Caco-2 (cell line): ENCODE results near the gene EDRF1. TPM values are rescaled to one million over a fixed set of nuclear protein-coding genes. Genes with fewer than 3 reads are reported as not detected.

Experiments
- BruUV-seq: library from RNA; stranded (reverse); fragments of 400-500 nt; replicated peaks from 2 replicates; lab custom pipeline; 2021; lab: Mats Ljungman, UMichigan
- CTCF ChIA-PET: fragments of 300-600 bp; sonication (Branson Sonifier 250); formaldehyde crosslinking; loops from one replicate; lab custom pipeline; 2022; ENCODE audit warnings: antibody characterized with exemption; lab: Charles Lee
- POLR2A ChIA-PET: fragments of 300-600 bp; sonication (Branson Sonifier 250); formaldehyde crosslinking; loops from one replicate; lab custom pipeline; 2022; ENCODE audit warnings: antibody characterized with exemption; lab: Charles Lee
- DNase-seq, 2 experiments: peaks; one replicate each; pipeline versions ENCODE4 v3.0.0 to v3.0.0-alpha.2; 2020 to 2022
- H3K27me3 ChIP-seq: replicated peaks from 2 replicates; pipeline ENCODE4 v1.6.0; 2011; ENCODE audit warnings: low read length; ENCODE audit not compliant: control insufficient read depth, insufficient read depth
- H3K36me3 ChIP-seq: 2 replicates; pipeline ENCODE4 v1.5.1; 2011; ENCODE audit warnings: low read length; ENCODE audit not compliant: control insufficient read depth, insufficient read depth
- H3K4me1 ChIP-seq: fragments of 250-450 bp; sonication (Bioruptor Pico); 2 replicates; pipeline ENCODE4 v1.5.1; 2020; ENCODE audit warnings: mild to moderate bottlenecking
- H3K4me3 ChIP-seq: 2 replicates; pipeline ENCODE4 v1.5.1; 2011; ENCODE audit warnings: low read depth, mild to moderate bottlenecking, control low read depth, low read length
- H3K9me3 ChIP-seq: fragments of 250-450 bp; sonication (Bioruptor Pico); 2 replicates; pipeline ENCODE4 v1.5.1; 2020; ENCODE audit warnings: mild to moderate bottlenecking, moderate library complexity
- H3K27ac Mint-ChIP-seq: one replicate; pipeline ENCODE4 v1.8.0; 2022; ENCODE audit warnings: mixed read lengths; ENCODE audit not compliant: unreplicated experiment
- H3K27me3 Mint-ChIP-seq: one replicate; pipeline ENCODE4 v1.8.0; 2022; ENCODE audit warnings: mixed read lengths; ENCODE audit not compliant: insufficient read depth, unreplicated experiment
- H3K36me3 Mint-ChIP-seq: one replicate; pipeline ENCODE4 v1.8.0; 2022; ENCODE audit warnings: mild to moderate bottlenecking, mixed read lengths; ENCODE audit not compliant: insufficient read depth, unreplicated experiment
- H3K4me1 Mint-ChIP-seq: one replicate; pipeline ENCODE4 v1.8.0; 2022; ENCODE audit warnings: low read depth, mixed read lengths; ENCODE audit not compliant: unreplicated experiment
- H3K4me3 Mint-ChIP-seq: one replicate; pipeline ENCODE4 v1.8.0; 2022; ENCODE audit warnings: mild to moderate bottlenecking, moderate library complexity, mixed read lengths; ENCODE audit not compliant: unreplicated experiment
- H3K9me3 Mint-ChIP-seq: one replicate; pipeline ENCODE4 v1.8.0; 2022; ENCODE audit warnings: mixed read lengths; ENCODE audit not compliant: unreplicated experiment
- CTCF ChIP-seq, 2 experiments: fragments of 200-600 bp in 1 of 2; IDR thresholded peaks; 1 replicate in 1 of 2; 2 replicates in 1 of 2; pipeline versions ENCODE4 v1.5.1 to v1.8.0; 2011 to 2022; ENCODE audit warnings: antibody characterized with exemption in 1 of 2, control low read depth in 1 of 2, inconsistent platforms in 1 of 2, low read depth in 1 of 2, low read length in 1 of 2, mild to moderate bottlenecking in 1 of 2, moderate library complexity in 1 of 2; ENCODE audit not compliant: insufficient read depth in 1 of 2, severe bottlenecking in 1 of 2, unreplicated experiment in 1 of 2
- intact Hi-C: fragments of 100-400 bp; cut with micrococcal nuclease; formaldehyde crosslinking; loops from one replicate; pipeline ENCODE4 v1.10.0; 2022; ENCODE audit not compliant: unreplicated experiment
- total RNA-seq: library from RNA; stranded (reverse); gene quantifications from 2 replicates; pipeline ENCODE4 v1.2.3, GENCODE V29; 2022

Gene EDRF1
- total RNA-seq, 1 experiment from 2014 or later = 40.9 TPM

- ChIA-PET CTCF (no interaction called here), POLR2A (no interaction called here)
- Histone ChIP-seq H3K4me3 (no peak overlapping the region), H3K36me3 (no peaks in the 10 kb centered on the region), H3K27me3 (no peaks in the 10 kb centered on the region), H3K4me1 (no peaks in the 10 kb centered on the region), H3K9me3 (no peaks in the 10 kb centered on the region)
- Mint-ChIP-seq H3K9me3 (peaks cover 12% of the 10 kb centered on the region), H3K4me1 (no peaks in the 10 kb centered on the region), H3K27me3 (peaks cover 4% of the 10 kb centered on the region), H3K4me3 (no peak overlapping the region), H3K27ac (no peak overlapping the region), H3K36me3 (no peaks in the 10 kb centered on the region)
- DNase-seq = no peak
- BruUV-seq = no TSS peak
- intact Hi-C loops = no loop called here
- TF ChIP-seq CTCF (IDR thresholded peaks at IDR 0.05; ENCODE audit: insufficient read depth in 1 of 2, low read depth in 1 of 2, low read length in 1 of 2, severe bottlenecking in 1 of 2, unreplicated experiment in 1 of 2) = no peak
Observed at GRCh38 chr10:125783408-125783807, 63.9 kb downstream of the EDRF1 start.

GRCh38 chr10:125783957-125784356 lies 64.4 kb downstream of the EDRF1 start:
- H3K36me3 Mint-ChIP-seq = no peaks in the 10 kb centered on the region
- no peaks in the 10 kb centered on the region for H3K27me3 ChIP-seq
- no peaks in the 10 kb centered on the region; the same call in 1 of the 2 replicates for H3K36me3 ChIP-seq
- H3K27me3 Mint-ChIP-seq = peaks cover 4% of the 10 kb centered on the region
- BruUV-seq = no TSS peak
- ChIA-PET CTCF (interaction anchor here (0.6 kb wide), 1 partner anchor 12 kb away, joined by 4 read pairs; no protein-coding TSS in a partner anchor), POLR2A (no interaction called here)
- no peak for TF ChIP-seq CTCF (IDR thresholded peaks at IDR 0.05; ENCODE audit: insufficient read depth in 1 of 2, low read depth in 1 of 2, low read length in 1 of 2, severe bottlenecking in 1 of 2, unreplicated experiment in 1 of 2)
- H3K4me1 Mint-ChIP-seq = no peaks in the 10 kb centered on the region
- no peaks in the 10 kb centered on the region for H3K4me1 ChIP-seq
- no peaks in the 10 kb centered on the region for H3K9me3 ChIP-seq
- H3K9me3 Mint-ChIP-seq = peaks cover 7% of the 10 kb centered on the region
- H3K27ac Mint-ChIP-seq = no peak overlapping the region
- no peak for DNase-seq
- no peak overlapping the region for H3K4me3 Mint-ChIP-seq
- H3K4me3 ChIP-seq = no peak overlapping the region
- intact Hi-C loops = no loop called here

- no peak for DNase-seq
- Mint-ChIP-seq H3K4me1 (no peaks in the 10 kb centered on the region), H3K4me3 (no peak overlapping the region), H3K27ac (no peak overlapping the region), H3K27me3 (no peaks in the 10 kb centered on the region), H3K36me3 (no peaks in the 10 kb centered on the region), H3K9me3 (no peaks in the 10 kb centered on the region)
- BruUV-seq = no TSS peak
- ChIA-PET CTCF (no interaction called here), POLR2A (no interaction called here)
- intact Hi-C loops = no loop called here
- Histone ChIP-seq H3K4me1 (no peaks in the 10 kb centered on the region), H3K4me3 (no peak overlapping the region), H3K27me3 (no peaks in the 10 kb centered on the region), H3K36me3 (peaks cover 2% of the 10 kb centered on the region), H3K9me3 (no peaks in the 10 kb centered on the region)
- TF ChIP-seq CTCF (IDR thresholded peaks at IDR 0.05; ENCODE audit: insufficient read depth in 1 of 2, low read depth in 1 of 2, low read length in 1 of 2, severe bottlenecking in 1 of 2, unreplicated experiment in 1 of 2) = no peak
Observed at GRCh38 chr10:125785791-125786190, 66.3 kb downstream of the EDRF1 start.
